Measurements from ENCODE around the gene JAK1.

Gene JAK1

GRCh38 chr1:64857347-64857746, 109.0 kb downstream of the JAK1 start:
- DNase-seq, result no peak

- DNase-seq, result no peak
Measured at GRCh38 chr1:64856553-64856952, 109.8 kb downstream of the JAK1 start.

GRCh38 chr1:64855557-64855956, 110.8 kb downstream of the JAK1 start:
- DNase-seq, result no peak

- DNase-seq, result no peak
Measured at GRCh38 chr1:64854674-64855073, 111.7 kb downstream of the JAK1 start.

- DNase-seq, result no peak
Measured at GRCh38 chr1:64851664-64852063, 114.7 kb downstream of the JAK1 start.

- no peak for DNase-seq
Measured at GRCh38 chr1:64850846-64851245, 115.5 kb downstream of the JAK1 start.

GRCh38 chr1:64849942-64850341, 116.4 kb downstream of the JAK1 start:
- no peak for DNase-seq

- DNase-seq, result no peak
Measured at GRCh38 chr1:64848803-64849202, 117.5 kb downstream of the JAK1 start.

- no peak for DNase-seq
Measured at GRCh38 chr1:64848136-64848535, 118.2 kb downstream of the JAK1 start.

GRCh38 chr1:64847666-64848065, 118.7 kb downstream of the JAK1 start:
- DNase-seq, result no peak

- no peak for DNase-seq
Measured at GRCh38 chr1:64846573-64847430, 119.5 kb downstream of the JAK1 start.

GRCh38 chr1:64845831-64846425, 120.4 kb downstream of the JAK1 start:
- DNase-seq, result no peak

GRCh38 chr1:64844609-64845008, 121.7 kb downstream of the JAK1 start:
- DNase-seq, result no peak

GRCh38 chr1:64844175-64844574, 122.2 kb downstream of the JAK1 start:
- DNase-seq, result no peak

GRCh38 chr1:64843675-64844074, 122.7 kb downstream of the JAK1 start:
- DNase-seq, result no peak

GRCh38 chr1:64842224-64842623, 124.1 kb downstream of the JAK1 start:
- DNase-seq, result no peak

- DNase-seq, result no peak
Measured at GRCh38 chr1:64841330-64842065, 124.9 kb downstream of the JAK1 start.

- DNase-seq, result no peak
Measured at GRCh38 chr1:64839732-64840405, 126.5 kb downstream of the JAK1 start.

- DNase-seq, result no peak
Measured at GRCh38 chr1:64839261-64839660, 127.1 kb downstream of the JAK1 start.

GRCh38 chr1:64838486-64838885, 127.9 kb downstream of the JAK1 start:
- no peak for DNase-seq

GRCh38 chr1:64836802-64837201, 129.5 kb downstream of the JAK1 start:
- DNase-seq, result no peak

- DNase-seq, result no peak
Measured at GRCh38 chr1:64834734-64835133, 131.6 kb downstream of the JAK1 start.

GRCh38 chr1:64830030-64830651, 136.2 kb downstream of the JAK1 start:
- DNase-seq, result no peak

Data from NCI-H1105 (cell line).